HepG2 (cell line): Measurements from ENCODE around the gene PIM3. TPM values are rescaled to one million over a fixed set of nuclear protein-coding genes. Genes with fewer than 3 reads are reported as not detected.

ENCODE experiments used
- AGO2 ChIP-seq: fragments of 200-400 bp; formaldehyde crosslinking; optimal IDR thresholded peaks from 2 replicates; pipeline ENCODE3; 2017; ENCODE audit warnings: mild to moderate bottlenecking, low read depth, low read length, moderate library complexity
- ESRRA ChIP-seq: sonication (generic); formaldehyde crosslinking; IDR thresholded peaks from 2 replicates; pipeline ENCODE4 v1.5.1; 2020; ENCODE audit warnings: mild to moderate bottlenecking, low read depth, missing genetic modification reagents
- FOXC1 ChIP-seq: sonication (generic); formaldehyde crosslinking; IDR thresholded peaks from 2 replicates; pipeline ENCODE4 v1.8.0; 2022; ENCODE audit warnings: mild to moderate bottlenecking, missing genetic modification reagents, borderline replicate concordance
- HDAC1 ChIP-seq: sonication (generic); formaldehyde crosslinking; IDR thresholded peaks from 2 replicates; pipeline ENCODE4 v1.5.1; 2020; ENCODE audit warnings: mild to moderate bottlenecking, missing genetic modification reagents
- HOXA9 ChIP-seq: sonication (generic); formaldehyde crosslinking; IDR thresholded peaks from 2 replicates; pipeline ENCODE4 v1.8.1; 2022; ENCODE audit warnings: missing genetic modification reagents, mild to moderate bottlenecking, moderate library complexity, borderline replicate concordance
- KDM5B ChIP-seq: sonication (generic); formaldehyde crosslinking; IDR thresholded peaks from 2 replicates; pipeline ENCODE4 v1.4.0; 2020; ENCODE audit warnings: missing genetic modification reagents, mild to moderate bottlenecking, borderline replicate concordance
- NFKBIZ ChIP-seq: IDR thresholded peaks from 2 replicates; pipeline ENCODE4 v1.6.1; 2018; ENCODE audit warnings: missing genetic modification reagents, missing compliant biosample characterization
- POLR2A ChIP-seq, 2 experiments: IDR thresholded peaks; 2 replicates each; pipeline ENCODE4 v1.6.1; 2011; ENCODE audit warnings: low read depth in 2 of 2, low read length in 2 of 2, mild to moderate bottlenecking in 1 of 2, moderate library complexity in 1 of 2; ENCODE audit not compliant: insufficient read depth in 1 of 2
- PRMT3 ChIP-seq: sonication (generic); formaldehyde crosslinking; IDR thresholded peaks from 2 replicates; pipeline ENCODE4 v1.8.1; 2022; ENCODE audit warnings: low read depth, mild to moderate bottlenecking, moderate library complexity, missing genetic modification reagents, borderline replicate concordance
- RARA ChIP-seq: IDR thresholded peaks from 2 replicates; pipeline ENCODE4 v1.6.1; 2016; ENCODE audit warnings: missing genetic modification reagents, missing compliant biosample characterization
- RXRB ChIP-seq: IDR thresholded peaks from 2 replicates; pipeline ENCODE4 v1.6.1; 2016; ENCODE audit warnings: borderline replicate concordance, missing genetic modification reagents, missing compliant biosample characterization
- SIN3A ChIP-seq: IDR thresholded peaks from 2 replicates; pipeline ENCODE4 v1.6.1; 2011; ENCODE audit warnings: low read depth, mild to moderate bottlenecking, control low read depth, low read length, borderline replicate concordance
- SOX6 ChIP-seq, 2 experiments: fragments of 450-650 bp in 1 of 2; sonication (generic) in 1 of 2; formaldehyde crosslinking in 1 of 2; IDR thresholded peaks; 2 replicates each; pipeline versions ENCODE4 v1.4.0 to v1.6.1; 2017 to 2020; ENCODE audit warnings: antibody characterized with exemption in 1 of 2, mild to moderate bottlenecking in 1 of 2, missing genetic modification reagents in 1 of 2
- SRY ChIP-seq: sonication (generic); formaldehyde crosslinking; IDR thresholded peaks from 2 replicates; pipeline ENCODE4 v1.8.0; 2022; ENCODE audit warnings: mild to moderate bottlenecking, missing genetic modification reagents
- ZFP36L1 ChIP-seq: sonication (generic); formaldehyde crosslinking; IDR thresholded peaks from 2 replicates; pipeline ENCODE4 v1.8.0; 2022; ENCODE audit warnings: mild to moderate bottlenecking, missing genetic modification reagents, moderate library complexity
- ZFP62 ChIP-seq: sonication (generic); formaldehyde crosslinking; IDR thresholded peaks from 2 replicates; pipeline ENCODE4 v1.4.0; 2020; ENCODE audit warnings: missing genetic modification reagents
- ZNF121 ChIP-seq: sonication (generic); formaldehyde crosslinking; IDR thresholded peaks from 2 replicates; pipeline ENCODE4 v1.5.0; 2020; ENCODE audit warnings: mild to moderate bottlenecking, missing genetic modification reagents
- ZNF260 ChIP-seq: sonication (generic); formaldehyde crosslinking; IDR thresholded peaks from 2 replicates; pipeline ENCODE4 v1.4.0; 2020; ENCODE audit warnings: missing genetic modification reagents, low read depth, mild to moderate bottlenecking, borderline replicate concordance
- ZNF713 ChIP-seq: sonication (generic); formaldehyde crosslinking; IDR thresholded peaks from 2 replicates; pipeline ENCODE4 v1.4.0; 2020; ENCODE audit warnings: mild to moderate bottlenecking, missing genetic modification reagents
- ZNF781 ChIP-seq: sonication (generic); formaldehyde crosslinking; IDR thresholded peaks from 2 replicates; pipeline ENCODE4 v1.5.1; 2020; ENCODE audit warnings: borderline replicate concordance, mild to moderate bottlenecking, missing genetic modification reagents; ENCODE audit errors: not compliant biosample characterization
- ZSCAN29 ChIP-seq: sonication (generic); formaldehyde crosslinking; conservative IDR thresholded peaks from 2 replicates; pipeline ENCODE4 v1.4.0; 2020; ENCODE audit warnings: mild to moderate bottlenecking, missing genetic modification reagents
- polyA plus RNA-seq, 8 experiments: library from polyadenylated mRNA; depleted of rRNA in 3 of 8; stranded (reverse) in 7 of 8; unstranded in 1 of 8; fragments of >200 nt; fragmentation: Illumina TruSeq in 4 of 8; extraction: Trizol in 4 of 8; gene quantifications; 2 replicates each; pipeline versions ENCODE4 v1.2.1 to v1.2.3, GENCODE V29; 2011 to 2016; ENCODE audit warnings: low read depth in 4 of 8, missing spikeins in 1 of 8, mixed read lengths in 1 of 8; ENCODE audit not compliant: insufficient read depth in 1 of 8
- total RNA-seq, 5 experiments: library from RNA; depleted of rRNA; stranded (reverse); fragments of >200 nt; fragmentation: Illumina TruSeq; extraction: Trizol; gene quantifications; 2 replicates each; pipeline ENCODE4 v1.2.3, GENCODE V29; 2016; ENCODE audit warnings: low read depth in 1 of 5
- TF ChIP-seq, protein P1 (sequence below): sonication (generic); formaldehyde crosslinking; IDR thresholded peaks from 2 replicates; pipeline ENCODE4 v1.9.0; 2022; ENCODE audit warnings: missing genetic modification reagents, mild to moderate bottlenecking, borderline replicate concordance
- TF ChIP-seq, protein P2 (sequence below): IDR thresholded peaks from 2 replicates; pipeline ENCODE4 v1.6.1; 2012; ENCODE audit warnings: inconsistent platforms
- TF ChIP-seq, protein P3 (sequence below): sonication (generic); formaldehyde crosslinking; IDR thresholded peaks from 2 replicates; pipeline ENCODE4 v1.4.0; 2020; ENCODE audit warnings: missing genetic modification reagents, borderline replicate concordance
- TF ChIP-seq, protein P4 (sequence below): sonication (generic); IDR thresholded peaks from 2 replicates; pipeline ENCODE4 v1.6.1; 2016; ENCODE audit warnings: low read depth, borderline replicate concordance

Gene PIM3
- total and polyA plus RNA-seq, 2 of the 13 experiments (the other 11 are each of a cell fraction or from before 2014, with no cell fraction given), result 21.6 to 31.2 TPM

DNA sequence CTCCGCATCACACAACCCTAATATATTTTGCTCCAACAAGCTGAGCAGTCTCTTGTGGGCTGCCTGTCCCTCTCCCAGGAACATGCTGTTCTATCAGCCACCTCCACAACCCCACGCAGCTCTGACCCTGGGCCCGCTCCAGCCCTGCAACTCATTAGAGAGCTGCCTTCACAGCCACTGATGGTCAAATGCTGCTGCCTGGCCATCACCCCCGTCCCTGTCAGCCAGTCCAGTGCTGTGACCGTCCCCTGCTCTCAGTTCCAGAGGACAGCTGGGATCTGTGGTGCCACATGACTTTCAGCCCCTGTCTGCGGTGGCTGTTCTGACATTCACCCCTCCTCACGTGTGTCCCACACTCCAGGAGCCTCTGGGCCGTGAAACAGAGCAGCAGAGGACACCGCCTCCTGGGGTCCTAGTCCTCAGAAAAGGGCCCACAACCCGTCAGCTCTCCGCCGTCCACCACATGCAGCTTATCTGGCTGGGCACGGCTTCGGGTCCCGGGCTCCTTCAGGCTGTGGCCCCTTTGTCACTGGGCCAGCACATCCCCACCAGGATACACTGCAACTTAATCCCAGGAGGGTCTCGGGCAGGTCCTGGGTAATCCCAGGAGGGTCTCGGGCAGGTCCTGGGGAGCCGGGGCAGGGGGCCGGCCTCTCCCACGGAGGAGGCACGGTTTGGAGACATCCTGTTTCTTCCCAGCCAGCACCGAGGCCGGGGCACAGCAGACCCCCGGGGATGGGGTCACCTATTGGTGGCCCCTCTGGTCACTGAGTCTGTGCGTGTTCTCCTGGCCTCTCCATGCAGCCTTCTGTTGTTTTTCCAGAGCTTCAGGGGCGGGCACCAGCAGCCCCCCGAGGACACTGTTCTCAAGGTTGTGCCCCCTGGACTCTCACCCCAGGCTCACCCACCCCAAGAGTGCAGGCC, 27.1 kb upstream of the PIM3 start (continued):
- TF ChIP-seq ZFP36L1 (CRISPR knock-in tag) (0 out of 2 replicates have a peak, but pooled peaks have one; percentile 35), HDAC1 (CRISPR knock-in tag) (peak; percentile 24; the same call in 1 of the 2 replicates), ESRRA (CRISPR knock-in tag) (no peak), PRMT3 (CRISPR knock-in tag) (no peak), HOXA9 (CRISPR knock-in tag) (0 out of 2 replicates have a peak, but pooled peaks have one; percentile 31), KDM5B (CRISPR knock-in tag) (0 out of 2 replicates have a peak, but pooled peaks have one; percentile 26), POLR2A (IDR thresholded peaks at IDR 0.05; ENCODE audit: insufficient read depth in 1 of 2, low read depth in 2 of 2, low read length in 2 of 2) (0 out of 4 replicates have a peak, but pooled peaks of 1 of the 2 experiments have one; percentile 19), ZNF713 (CRISPR knock-in tag) (no peak), RXRB (peak; percentile 39; the same call in 1 of the 2 replicates), ZNF121 (CRISPR knock-in tag) (no peak), FOXC1 (CRISPR knock-in tag) (peak; percentile 31; the same call in 1 of the 2 replicates), SRY (CRISPR knock-in tag) (no peak), ZNF260 (CRISPR knock-in tag) (no peak), SOX6 (IDR thresholded peaks at IDR 0.05) (no peak), SOX6 (CRISPR knock-in tag; IDR thresholded peaks at IDR 0.05) (peak; percentile 14), AGO2 (no peak), NFKBIZ (CRISPR knock-in tag) (no peak), ZSCAN29 (no peak), ZNF781 (CRISPR knock-in tag) (no peak), ZFP62 (CRISPR knock-in tag) (no peak), SIN3A (peak; percentile 37; the same call in 1 of the 2 replicates), RARA (CRISPR knock-in tag) (no peak)
- TF ChIP-seq, protein P1, sequence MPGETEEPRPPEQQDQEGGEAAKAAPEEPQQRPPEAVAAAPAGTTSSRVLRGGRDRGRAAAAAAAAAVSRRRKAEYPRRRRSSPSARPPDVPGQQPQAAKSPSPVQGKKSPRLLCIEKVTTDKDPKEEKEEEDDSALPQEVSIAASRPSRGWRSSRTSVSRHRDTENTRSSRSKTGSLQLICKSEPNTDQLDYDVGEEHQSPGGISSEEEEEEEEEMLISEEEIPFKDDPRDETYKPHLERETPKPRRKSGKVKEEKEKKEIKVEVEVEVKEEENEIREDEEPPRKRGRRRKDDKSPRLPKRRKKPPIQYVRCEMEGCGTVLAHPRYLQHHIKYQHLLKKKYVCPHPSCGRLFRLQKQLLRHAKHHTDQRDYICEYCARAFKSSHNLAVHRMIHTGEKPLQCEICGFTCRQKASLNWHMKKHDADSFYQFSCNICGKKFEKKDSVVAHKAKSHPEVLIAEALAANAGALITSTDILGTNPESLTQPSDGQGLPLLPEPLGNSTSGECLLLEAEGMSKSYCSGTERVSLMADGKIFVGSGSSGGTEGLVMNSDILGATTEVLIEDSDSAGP (CRISPR knock-in tag), result peak; percentile 28; the same call in 1 of the 2 replicates
- TF ChIP-seq, protein P2, sequence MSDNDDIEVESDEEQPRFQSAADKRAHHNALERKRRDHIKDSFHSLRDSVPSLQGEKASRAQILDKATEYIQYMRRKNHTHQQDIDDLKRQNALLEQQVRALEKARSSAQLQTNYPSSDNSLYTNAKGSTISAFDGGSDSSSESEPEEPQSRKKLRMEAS, result peak; percentile 65
- TF ChIP-seq, protein P3, sequence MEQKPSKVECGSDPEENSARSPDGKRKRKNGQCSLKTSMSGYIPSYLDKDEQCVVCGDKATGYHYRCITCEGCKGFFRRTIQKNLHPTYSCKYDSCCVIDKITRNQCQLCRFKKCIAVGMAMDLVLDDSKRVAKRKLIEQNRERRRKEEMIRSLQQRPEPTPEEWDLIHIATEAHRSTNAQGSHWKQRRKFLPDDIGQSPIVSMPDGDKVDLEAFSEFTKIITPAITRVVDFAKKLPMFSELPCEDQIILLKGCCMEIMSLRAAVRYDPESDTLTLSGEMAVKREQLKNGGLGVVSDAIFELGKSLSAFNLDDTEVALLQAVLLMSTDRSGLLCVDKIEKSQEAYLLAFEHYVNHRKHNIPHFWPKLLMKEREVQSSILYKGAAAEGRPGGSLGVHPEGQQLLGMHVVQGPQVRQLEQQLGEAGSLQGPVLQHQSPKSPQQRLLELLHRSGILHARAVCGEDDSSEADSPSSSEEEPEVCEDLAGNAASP (CRISPR knock-in tag), result no peak
- TF ChIP-seq, protein P4, sequence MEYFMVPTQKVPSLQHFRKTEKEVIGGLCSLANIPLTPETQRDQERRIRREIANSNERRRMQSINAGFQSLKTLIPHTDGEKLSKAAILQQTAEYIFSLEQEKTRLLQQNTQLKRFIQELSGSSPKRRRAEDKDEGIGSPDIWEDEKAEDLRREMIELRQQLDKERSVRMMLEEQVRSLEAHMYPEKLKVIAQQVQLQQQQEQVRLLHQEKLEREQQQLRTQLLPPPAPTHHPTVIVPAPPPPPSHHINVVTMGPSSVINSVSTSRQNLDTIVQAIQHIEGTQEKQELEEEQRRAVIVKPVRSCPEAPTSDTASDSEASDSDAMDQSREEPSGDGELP, result peak; percentile 84; the same call in 1 of the 2 replicates
